ENCODE results near the gene FBXO48.

DNA sequence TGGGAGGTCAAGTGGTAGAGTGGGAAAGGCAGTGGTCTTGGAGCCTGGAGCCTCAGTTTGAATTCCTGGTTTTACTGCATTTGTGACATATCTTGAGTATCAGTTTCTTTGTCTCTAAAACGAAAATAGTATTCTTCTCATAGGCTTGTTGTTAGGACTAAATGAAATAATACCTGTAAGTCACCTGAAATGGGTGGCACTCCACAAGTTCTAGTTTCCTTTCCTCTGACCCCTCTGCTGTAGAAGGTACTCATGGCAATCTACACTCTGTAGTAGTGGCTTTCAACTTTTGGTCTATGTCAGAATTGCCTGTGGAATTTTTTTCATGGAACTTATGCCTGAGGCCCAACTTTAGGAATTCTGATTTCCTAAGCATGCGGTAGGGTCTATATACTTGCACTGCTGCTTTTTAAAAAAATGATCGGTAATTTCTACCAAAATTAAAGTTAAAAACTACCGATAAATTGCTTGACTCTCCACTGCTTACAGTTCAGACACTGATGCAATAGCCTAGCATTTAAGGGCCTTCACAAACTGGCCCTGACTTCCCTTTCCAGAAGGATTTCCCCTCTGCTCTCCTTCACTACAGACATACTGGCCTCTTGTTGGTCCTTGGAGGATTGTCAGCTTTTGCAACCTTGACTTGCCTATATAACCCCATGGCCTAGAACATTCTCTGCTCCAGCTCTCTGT is 54.8 kb downstream of the FBXO48 start:
- TF ChIP-seq, protein P1, sequence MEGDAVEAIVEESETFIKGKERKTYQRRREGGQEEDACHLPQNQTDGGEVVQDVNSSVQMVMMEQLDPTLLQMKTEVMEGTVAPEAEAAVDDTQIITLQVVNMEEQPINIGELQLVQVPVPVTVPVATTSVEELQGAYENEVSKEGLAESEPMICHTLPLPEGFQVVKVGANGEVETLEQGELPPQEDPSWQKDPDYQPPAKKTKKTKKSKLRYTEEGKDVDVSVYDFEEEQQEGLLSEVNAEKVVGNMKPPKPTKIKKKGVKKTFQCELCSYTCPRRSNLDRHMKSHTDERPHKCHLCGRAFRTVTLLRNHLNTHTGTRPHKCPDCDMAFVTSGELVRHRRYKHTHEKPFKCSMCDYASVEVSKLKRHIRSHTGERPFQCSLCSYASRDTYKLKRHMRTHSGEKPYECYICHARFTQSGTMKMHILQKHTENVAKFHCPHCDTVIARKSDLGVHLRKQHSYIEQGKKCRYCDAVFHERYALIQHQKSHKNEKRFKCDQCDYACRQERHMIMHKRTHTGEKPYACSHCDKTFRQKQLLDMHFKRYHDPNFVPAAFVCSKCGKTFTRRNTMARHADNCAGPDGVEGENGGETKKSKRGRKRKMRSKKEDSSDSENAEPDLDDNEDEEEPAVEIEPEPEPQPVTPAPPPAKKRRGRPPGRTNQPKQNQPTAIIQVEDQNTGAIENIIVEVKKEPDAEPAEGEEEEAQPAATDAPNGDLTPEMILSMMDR (IDR thresholded peaks at IDR 0.05; ENCODE audit: control extremely low read depth in 1 of 3, insufficient read depth in 1 of 3, low read depth in 1 of 3, low read length in 3 of 3): no peak
- no peak for TF ChIP-seq POLR2AphosphoS5 (IDR thresholded peaks at IDR 0.05; ENCODE audit: low read depth, low read length)
- no peak for TF ChIP-seq SP1 (IDR thresholded peaks at IDR 0.05; ENCODE audit: low read depth, low read length)
- TF ChIP-seq CREB1 (IDR thresholded peaks at IDR 0.05): no peak
- TF ChIP-seq GABPA (IDR thresholded peaks at IDR 0.05; ENCODE audit: borderline replicate concordance, insufficient read depth, low read length): no peak
- no peak for TF ChIP-seq SUZ12 (IDR thresholded peaks at IDR 0.05; ENCODE audit: low read length)
- TF ChIP-seq EP300 (IDR thresholded peaks at IDR 0.05; ENCODE audit: borderline replicate concordance in 1 of 2, low read depth in 2 of 2, low read length in 2 of 2): no peak
- no peak for TF ChIP-seq TAF1 (IDR thresholded peaks at IDR 0.05; ENCODE audit: low read depth, low read length)
- TF ChIP-seq YY1 (IDR thresholded peaks at IDR 0.05; ENCODE audit: low read depth, low read length): no peak
- no peak for TF ChIP-seq RFX5 (IDR thresholded peaks at IDR 0.05; ENCODE audit: borderline replicate concordance, low read depth, low read length)
- TF ChIP-seq MAX (IDR thresholded peaks at IDR 0.05): no peak
- no peak for TF ChIP-seq RAD21 (IDR thresholded peaks at IDR 0.05 in 1 of 2, conservative IDR thresholded peaks at IDR 0.05 in 1 of 2; ENCODE audit: low read depth in 2 of 2, low read length in 2 of 2)
